Eye (tissue), 1 donor: ENCODE measurements around the gene FKBP5.
"Not testable (repeated sequence)": the region's sequence is repeated elsewhere in the genome, so short reads cannot be mapped to it uniquely, and the experiment has no call there.

Experiments
- DNase-seq: peaks from one replicate; pipeline ENCODE4 v3.0.0-alpha.2; 2015

FKBP5 gene

GRCh38 chr6:35687658-35688604 lies 784 bp downstream of the FKBP5 start:
- DNase-seq: peak; percentile 82

GRCh38 chr6:35686873-35687555 lies 1.7 kb downstream of the FKBP5 start:
- DNase-seq: peak; percentile 27

GRCh38 chr6:35686436-35686835 lies 2.3 kb downstream of the FKBP5 start:
- DNase-seq: no peak

GRCh38 chr6:35683267-35683666 lies 5.4 kb downstream of the FKBP5 start:
- DNase-seq: no peak

GRCh38 chr6:35681298-35681697 lies 7.4 kb downstream of the FKBP5 start:
- no peak for DNase-seq

- no peak for DNase-seq
Measured at GRCh38 chr6:35679399-35679798, 9.3 kb downstream of the FKBP5 start.

GRCh38 chr6:35678814-35679213 lies 9.9 kb downstream of the FKBP5 start:
- no peak for DNase-seq

GRCh38 chr6:35678021-35678654 lies 10.6 kb downstream of the FKBP5 start:
- DNase-seq: no peak

GRCh38 chr6:35677456-35677855 lies 11.3 kb downstream of the FKBP5 start:
- DNase-seq: no peak

GRCh38 chr6:35675871-35676459 lies 12.8 kb downstream of the FKBP5 start:
- no peak for DNase-seq

GRCh38 chr6:35674594-35674993 lies 14.1 kb downstream of the FKBP5 start:
- no peak for DNase-seq

- no peak for DNase-seq
Measured at GRCh38 chr6:35673755-35674154, 15.0 kb downstream of the FKBP5 start.

- not testable (repeated sequence) for DNase-seq
Measured at GRCh38 chr6:35673284-35673666, 15.4 kb downstream of the FKBP5 start.

GRCh38 chr6:35670453-35670852 lies 18.3 kb downstream of the FKBP5 start:
- DNase-seq: not testable (repeated sequence)

- no peak for DNase-seq
Measured at GRCh38 chr6:35669451-35670045, 19.2 kb downstream of the FKBP5 start.

- DNase-seq: peak; percentile 41
Measured at GRCh38 chr6:35668744-35669450, 19.8 kb downstream of the FKBP5 start.

GRCh38 chr6:35668096-35668495 lies 20.6 kb downstream of the FKBP5 start:
- no peak for DNase-seq

GRCh38 chr6:35665573-35665972 lies 23.1 kb downstream of the FKBP5 start:
- DNase-seq: no peak

GRCh38 chr6:35664945-35665344 lies 23.8 kb downstream of the FKBP5 start:
- no peak for DNase-seq

GRCh38 chr6:35663447-35664235 lies 25.1 kb downstream of the FKBP5 start:
- no peak for DNase-seq

- DNase-seq: no peak
Measured at GRCh38 chr6:35662999-35663398, 25.7 kb downstream of the FKBP5 start.
